Hematopoietic multipotent progenitor cell treated with erythropoietin and hydrocortisone succinate and interleukin-3 and kit ligand, for 6 days (in vitro differentiated cells): ENCODE results near the gene B9D2.

Source experiments
- DNase-seq: peaks from one replicate; pipeline ENCODE4 v3.0.0-alpha.2; 2015

B9D2 gene

GRCh38 chr19:41325947-41326706, 37.8 kb downstream of the B9D2 start:
- peak; percentile 51 for DNase-seq

DNA sequence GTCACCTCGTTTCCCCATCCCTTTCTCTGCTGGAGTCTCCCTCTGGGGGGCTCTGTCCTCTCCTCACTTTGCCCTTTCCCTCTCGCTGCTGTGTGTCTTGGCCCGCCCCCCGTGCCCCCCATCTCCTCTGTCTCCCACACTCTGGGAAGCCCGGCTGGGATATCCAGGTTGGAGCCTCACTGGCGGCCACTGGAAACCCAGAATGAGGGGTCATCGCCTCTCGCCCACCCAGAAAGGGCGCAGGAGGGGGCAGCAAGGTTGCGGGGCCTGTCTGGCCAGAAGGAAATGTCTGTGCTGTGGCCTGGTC, 38.4 kb downstream of the B9D2 start:
- no peak for DNase-seq

GRCh38 chr19:41324921-41325639, 38.9 kb downstream of the B9D2 start:
- peak; percentile 42 for DNase-seq

DNA sequence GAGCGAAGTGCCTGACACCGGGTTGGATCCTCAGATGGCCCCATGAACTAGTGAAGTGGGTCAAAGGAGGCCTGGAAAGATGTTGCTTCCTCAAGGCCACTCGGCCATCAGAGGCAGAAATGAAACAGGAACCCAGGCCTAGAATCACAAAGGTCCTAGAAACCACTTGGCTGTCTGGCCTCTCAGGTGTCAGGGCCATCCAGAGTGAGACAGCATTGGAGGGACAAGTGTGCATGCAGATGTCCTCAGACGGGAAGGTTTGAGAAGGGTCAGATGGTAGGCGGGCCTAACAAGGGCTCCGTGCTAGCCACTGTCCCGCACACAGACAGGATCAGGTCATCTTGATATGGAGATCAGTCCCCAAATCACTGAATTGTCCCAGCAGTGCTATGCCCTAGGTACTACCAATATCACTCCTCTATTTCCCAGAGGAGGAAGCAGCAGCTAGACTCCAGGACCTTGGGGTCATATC, 39.7 kb downstream of the B9D2 start:
- no peak for DNase-seq

DNA sequence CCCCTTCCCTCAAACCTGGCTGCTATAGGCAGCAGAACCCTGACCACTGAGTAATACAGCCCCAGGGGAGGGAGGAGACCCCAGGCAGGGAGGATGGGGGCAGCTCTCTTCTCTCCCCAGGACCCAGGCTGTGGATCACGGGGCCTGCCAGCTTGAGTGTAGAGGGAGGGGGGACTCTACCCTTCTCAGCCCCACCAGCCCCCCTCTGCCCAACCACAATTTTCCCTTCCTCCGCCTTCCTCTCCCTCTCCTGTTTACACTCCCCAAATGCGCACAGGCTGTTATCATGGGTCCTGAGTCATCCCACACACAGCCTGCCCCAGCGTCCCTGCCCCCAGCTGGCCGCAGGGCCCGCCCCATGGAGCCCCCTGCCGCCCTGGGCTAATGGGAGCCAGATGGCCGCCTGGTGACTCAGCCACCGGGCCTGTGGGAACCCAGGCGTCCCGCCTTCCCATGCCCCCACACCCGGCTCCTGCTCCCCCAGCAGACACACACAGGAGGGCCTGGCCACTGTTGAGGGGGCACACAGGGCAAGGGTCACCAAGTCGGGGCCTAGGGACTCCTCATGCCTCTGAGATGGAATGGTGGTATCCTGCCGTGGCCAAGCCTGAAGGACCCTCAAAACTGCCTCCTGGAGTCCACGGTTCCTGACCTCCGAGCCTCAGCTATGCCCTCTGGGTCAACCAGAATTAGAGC, 40.4 kb downstream of the B9D2 start:
- peak; percentile 91 for DNase-seq

- DNase-seq: no peak
Measured at GRCh38 chr19:41323023-41323422, 40.9 kb downstream of the B9D2 start.

GRCh38 chr19:41322451-41322850, 41.5 kb downstream of the B9D2 start:
- no peak for DNase-seq

DNA sequence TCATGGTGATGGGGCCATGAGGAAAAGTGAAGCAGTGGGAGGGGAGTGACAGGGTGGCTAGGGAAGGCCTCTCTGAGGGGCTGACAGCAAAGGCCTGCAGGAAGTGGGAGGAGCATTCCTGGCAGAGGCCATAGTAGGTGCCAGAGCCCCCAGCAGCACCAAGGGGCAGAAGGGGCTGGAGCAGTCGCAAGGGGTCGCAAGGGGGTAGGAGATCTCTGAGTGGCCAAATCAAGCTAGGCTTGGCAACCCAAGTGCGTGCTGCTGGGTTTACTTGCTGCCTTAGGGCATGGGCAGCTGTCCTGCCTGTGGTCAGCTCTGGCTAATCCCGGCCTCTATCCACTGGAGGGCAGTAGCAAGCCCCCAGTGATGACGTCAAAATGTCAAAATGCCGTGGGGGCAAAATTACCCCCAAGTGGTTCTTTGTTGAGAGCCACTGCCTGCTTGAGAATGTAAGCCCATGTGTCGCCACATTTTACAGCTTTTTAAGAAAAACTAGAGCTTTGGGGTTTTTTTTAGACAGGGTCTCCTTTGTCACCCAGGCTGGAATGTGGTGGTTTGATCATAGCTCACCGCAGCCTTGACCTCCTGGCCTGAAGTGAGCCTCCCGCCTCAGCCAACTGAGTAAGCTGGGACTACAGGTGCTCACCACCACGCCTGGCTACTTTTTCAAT, 42.2 kb downstream of the B9D2 start:
- DNase-seq: peak; percentile 65

- no peak for DNase-seq
Measured at GRCh38 chr19:41321204-41321599, 42.7 kb downstream of the B9D2 start.

DNA sequence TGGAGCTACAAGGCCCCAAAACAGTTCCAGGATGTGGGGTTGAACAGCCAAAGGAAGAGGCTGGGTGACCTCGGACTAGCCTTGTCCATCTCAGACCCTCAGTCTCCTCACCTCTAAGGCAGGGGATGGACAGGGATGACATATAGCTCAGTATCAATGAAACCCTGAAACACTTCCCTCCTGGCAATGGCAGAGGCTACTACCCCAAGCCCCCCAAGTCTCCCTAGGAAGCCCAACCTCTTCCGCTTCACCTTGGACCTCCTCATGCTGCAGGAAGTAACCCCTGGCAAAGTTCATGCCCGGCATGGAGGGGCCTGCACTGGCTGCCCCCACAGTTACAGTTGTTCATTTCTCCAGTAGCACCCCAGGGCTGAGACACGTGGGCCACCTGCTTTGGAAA, 43.4 kb downstream of the B9D2 start:
- DNase-seq: no peak

GRCh38 chr19:41320185-41320518, 43.8 kb downstream of the B9D2 start:
- DNase-seq: no peak

- DNase-seq: no peak
Measured at GRCh38 chr19:41319500-41320184, 44.3 kb downstream of the B9D2 start.

GRCh38 chr19:41318696-41319499, 45.1 kb downstream of the B9D2 start:
- DNase-seq: no peak

- DNase-seq: no peak
Measured at GRCh38 chr19:41316306-41316920, 47.5 kb downstream of the B9D2 start.

GRCh38 chr19:41311613-41312012, 52.3 kb downstream of the B9D2 start:
- no peak for DNase-seq

GRCh38 chr19:41311072-41311471, 52.9 kb downstream of the B9D2 start:
- no peak for DNase-seq

DNA sequence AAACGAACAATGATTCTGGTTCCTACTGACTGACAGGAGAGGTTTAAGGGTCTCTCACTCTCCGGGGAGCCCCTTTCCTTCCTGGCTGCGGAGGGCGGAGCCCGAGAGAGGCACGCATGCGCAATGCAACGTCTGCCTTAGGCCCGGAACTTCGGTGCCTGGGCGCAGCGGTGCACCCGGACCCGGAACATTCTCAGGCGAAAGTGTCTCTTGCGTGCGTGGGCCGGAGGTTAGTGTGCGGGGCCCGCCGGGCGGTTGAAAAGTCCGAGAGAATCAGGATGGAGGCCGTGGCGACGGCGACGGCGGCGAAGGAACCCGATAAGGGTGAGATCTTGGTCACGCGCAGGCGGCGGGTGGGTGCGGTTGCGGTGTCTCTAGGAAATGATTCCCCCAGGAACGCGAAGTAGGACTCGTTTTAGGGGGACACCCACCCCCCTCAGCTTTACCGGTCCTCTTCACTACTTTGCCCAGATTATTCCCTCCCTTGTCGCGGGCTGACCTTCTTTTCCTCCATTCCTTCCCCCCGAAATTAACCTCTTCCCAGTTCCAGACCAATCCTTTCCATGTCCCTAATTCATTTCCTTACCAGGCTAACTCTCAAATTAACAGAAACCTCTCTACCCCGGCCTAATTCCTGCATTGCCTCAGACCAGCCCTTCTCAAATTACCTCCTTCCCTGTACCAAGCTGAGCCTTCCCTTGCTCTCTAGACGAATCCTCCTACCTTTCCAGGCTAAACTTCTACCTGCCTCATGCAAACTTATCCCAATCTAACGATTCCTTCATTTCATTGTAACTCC, 53.7 kb downstream of the B9D2 start, which contains the start of gene CCDC97:
Gene CCDC97, plus strand, starts transcription at position 140 of the 799 bp plus-strand sequence. Its CDS starts 139 bp downstream, at position 279.
- DNase-seq: peak; percentile 91

GRCh38 chr19:41309180-41310032, 54.5 kb downstream of the B9D2 start:
- peak; percentile 47 for DNase-seq

DNA sequence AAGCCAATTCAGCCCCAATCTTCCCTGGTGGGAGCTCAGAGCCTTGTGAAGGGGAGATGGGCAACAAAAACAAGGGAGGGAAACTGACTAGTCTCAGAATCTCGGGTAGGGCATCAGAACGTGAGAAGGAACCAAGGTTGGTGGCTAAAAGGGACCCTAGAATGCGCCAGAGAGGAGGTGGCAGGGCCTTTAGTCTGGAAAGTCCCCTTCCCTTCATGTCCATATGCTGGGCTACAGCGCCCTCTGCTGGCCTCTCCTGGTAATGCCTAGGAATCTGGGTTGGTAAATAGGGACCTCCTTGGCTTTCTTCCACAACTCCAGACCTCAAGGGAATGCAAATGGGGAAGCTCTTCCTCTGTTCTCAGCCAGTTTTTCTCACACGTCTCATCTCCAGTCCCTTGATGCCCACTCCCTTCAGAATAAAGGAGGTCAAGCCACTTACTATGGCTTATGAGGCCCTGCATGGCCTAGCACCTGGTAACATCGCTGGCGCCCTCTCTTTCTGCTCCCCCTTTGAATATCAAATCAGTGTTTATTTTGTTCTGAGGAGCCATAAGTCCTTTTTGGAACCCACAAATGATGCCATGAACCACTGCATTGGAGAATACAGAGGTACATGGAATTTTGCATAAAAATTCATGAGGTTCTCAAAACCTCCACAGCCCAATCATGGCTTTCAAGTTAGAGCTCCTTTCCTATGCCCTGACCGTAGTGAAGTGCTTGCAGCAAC, 55.3 kb downstream of the B9D2 start:
- peak; percentile 89 for DNase-seq
